RWPE1 (cell line): ENCODE measurements around the gene CNOT1.

Source experiments
- CTCF ChIA-PET: fragments of 350-600 bp; sonication (Branson Sonifier 250); formaldehyde crosslinking; extraction: SDS; loops from one replicate; lab custom pipeline; 2021; lab: Yijun Ruan, JAX
- POLR2A ChIA-PET: fragments of 400-600 bp; formaldehyde crosslinking; extraction: SDS; loops from one replicate; lab custom pipeline; 2020; ENCODE audit warnings: antibody characterized with exemption; ENCODE audit not compliant: low non-redundant PET; lab: Yijun Ruan, JAX
- DNase-seq: peaks from one replicate; pipeline ENCODE4 v3.0.0; 2012; ENCODE audit warnings: low spot score
- H3K27ac ChIP-seq: fragments of 450-650 bp; 2 replicates; pipeline ENCODE4 v1.5.1; 2017
- CTCF ChIP-seq: fragments of 450-650 bp; conservative IDR thresholded peaks from 2 replicates; pipeline ENCODE4 v1.5.1; 2017; ENCODE audit warnings: low read depth, mild to moderate bottlenecking

The CNOT1 gene

DNA sequence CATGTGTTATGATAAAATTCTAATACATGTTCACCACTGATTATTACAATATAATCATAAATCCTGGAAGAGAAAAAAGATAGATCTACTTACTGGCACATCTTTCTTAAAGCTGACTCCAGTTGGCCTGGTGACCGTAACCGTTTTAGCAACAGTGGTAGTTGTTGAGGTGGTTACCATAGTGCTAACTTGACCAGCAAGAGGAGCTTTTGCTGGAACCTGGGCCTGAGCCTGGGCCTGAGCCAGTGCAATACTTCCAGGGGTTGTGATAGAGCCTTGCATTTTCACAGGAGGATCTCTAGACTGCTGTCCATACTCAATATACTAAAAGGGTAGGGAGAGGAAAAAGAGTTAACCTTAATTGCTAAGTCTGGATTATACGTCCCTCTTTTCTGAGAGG is 78.1 kb downstream of the CNOT1 start:
- DNase-seq = no peak
- TF ChIP-seq CTCF = no peak
- H3K27ac ChIP-seq = no peak overlapping the region
- ChIA-PET CTCF (interaction anchor here (0.6 kb wide), 1 partner anchor 208 kb away, joined by 3 read pairs; no protein-coding TSS in a partner anchor), POLR2A (no interaction called here)

DNA sequence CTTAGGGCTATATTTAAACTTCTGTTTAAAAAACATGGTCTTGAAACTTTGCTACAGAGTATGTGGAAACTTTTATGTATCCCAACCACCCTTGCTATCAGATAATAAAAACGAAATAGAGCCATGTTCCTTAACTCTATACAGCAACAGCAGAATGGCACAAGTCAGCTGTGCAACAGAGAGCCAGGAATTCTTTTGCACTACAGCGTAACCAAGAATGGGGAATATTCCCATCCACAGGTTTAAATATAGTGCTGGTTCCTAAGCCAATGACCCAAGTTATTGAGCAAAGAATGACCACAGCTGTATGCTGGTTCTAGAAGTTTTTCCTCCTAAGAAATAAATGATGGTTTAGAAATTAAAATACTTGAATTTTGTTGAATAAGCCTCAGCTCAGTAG is 81.2 kb downstream of the CNOT1 start:
- no peak for TF ChIP-seq CTCF
- no peak for DNase-seq
- ChIA-PET POLR2A (no interaction called here), CTCF (no interaction called here)
- no peak overlapping the region for H3K27ac ChIP-seq

DNA sequence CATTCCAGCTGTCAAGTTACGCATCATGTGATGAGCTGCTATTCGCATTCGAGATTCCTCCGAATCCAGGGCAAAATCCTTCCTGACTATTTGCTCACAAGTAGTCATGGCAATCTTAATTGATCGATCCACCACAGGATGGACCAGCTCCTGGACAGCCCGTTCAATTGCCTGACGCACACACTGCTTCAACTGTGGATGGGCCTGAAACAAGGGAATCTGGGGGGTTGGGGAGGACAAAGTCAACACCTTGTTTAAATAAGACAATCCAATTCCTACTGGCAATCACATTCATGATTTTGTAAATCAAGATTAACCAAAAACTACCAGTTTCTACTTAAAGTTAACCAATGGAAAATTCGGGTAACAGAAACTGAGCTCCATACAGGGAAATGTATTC is 85.9 kb downstream of the CNOT1 start:
- H3K27ac ChIP-seq = no peak overlapping the region
- no peak for DNase-seq
- ChIA-PET POLR2A (no interaction called here), CTCF (no interaction called here)
- TF ChIP-seq CTCF = no peak

- ChIA-PET CTCF (no interaction called here), POLR2A (no interaction called here)
These were observed 87.3 kb downstream of the CNOT1 start for GRCh38 chr16:58542291-58542690.

DNA sequence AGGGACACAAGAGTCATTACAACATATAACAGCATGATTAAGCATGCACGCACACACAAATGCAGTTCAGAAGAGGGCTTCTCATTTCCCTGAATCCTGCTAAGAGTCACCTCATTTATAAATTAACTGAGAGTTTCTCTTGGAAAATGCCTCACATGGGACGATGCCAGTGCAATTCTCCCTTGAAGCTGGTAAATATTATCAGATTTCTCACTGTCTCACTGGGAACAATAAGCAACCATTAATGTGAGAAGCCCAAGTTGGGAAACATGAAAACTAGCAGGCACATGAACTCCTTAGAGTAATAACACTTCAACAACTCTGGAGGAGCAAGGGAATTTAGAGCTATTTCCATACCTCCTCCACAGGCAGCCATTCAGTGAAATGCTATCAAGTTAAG is 87.9 kb downstream of the CNOT1 start:
- ChIA-PET CTCF (no interaction called here), POLR2A (no interaction called here)
- H3K27ac ChIP-seq = no peak overlapping the region
- DNase-seq = no peak
- TF ChIP-seq CTCF = no peak

More at GRCh38 chr16:58542291-58542690, 87.3 kb downstream of the CNOT1 start:
- H3K27ac ChIP-seq = no peak overlapping the region
- TF ChIP-seq CTCF = no peak
- DNase-seq = no peak

DNA sequence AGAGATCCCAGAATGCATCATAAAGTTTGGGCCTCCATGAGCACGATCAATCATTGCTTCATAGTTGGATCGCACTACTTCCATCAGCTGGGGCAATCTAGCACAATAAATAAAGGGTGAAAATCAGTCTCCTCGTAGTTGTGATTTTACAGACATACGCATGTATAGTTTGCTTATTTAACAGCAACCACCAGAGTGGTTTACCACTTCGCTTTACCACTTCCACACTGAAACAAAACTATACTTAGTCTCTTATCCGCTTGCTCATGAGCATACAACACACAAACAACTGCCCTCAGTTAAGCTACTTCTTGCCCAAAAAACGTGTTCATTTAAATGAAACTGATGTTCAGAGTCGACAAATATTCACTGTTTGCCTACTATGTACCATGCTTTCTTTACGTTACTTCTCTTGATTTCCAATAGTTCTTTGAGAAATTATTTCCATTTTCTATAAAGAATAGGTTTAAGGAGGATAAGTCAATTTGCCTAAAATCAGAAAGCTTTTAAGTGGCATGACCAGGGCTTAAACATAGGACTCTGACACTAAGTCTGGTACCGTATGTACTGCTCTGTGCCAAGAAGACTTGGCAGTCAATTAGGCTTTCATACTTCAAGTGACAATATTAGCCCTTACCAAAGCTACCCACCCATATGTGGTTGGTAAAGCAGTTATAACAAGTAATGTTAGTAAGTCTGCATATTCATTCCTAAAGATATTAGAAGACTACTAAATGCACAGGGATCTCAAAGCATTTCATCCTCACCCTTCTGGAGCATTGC is 92.3 kb downstream of the CNOT1 start:
- CTCF ChIA-PET = interaction anchor here (0.6 to 1.1 kb wide), 3 partner anchors 27 to 61 kb away, joined by 3 read pairs; no protein-coding TSS in a partner anchor
- no peak overlapping the region for H3K27ac ChIP-seq
- POLR2A ChIA-PET = no interaction called here
- no peak for DNase-seq
- no peak for TF ChIP-seq CTCF
